CD14-positive monocyte (primary cell): ENCODE results near the gene CCNI. TPM values are rescaled to one million over a fixed set of nuclear protein-coding genes. Genes with fewer than 3 reads are reported as not detected.

Source experiments
- DNase-seq, 3 donors: peaks; one replicate each; pipeline ENCODE4 v3.0.0-alpha.2; 2011 to 2022
- H2AFZ ChIP-seq: 2 replicates; pipeline ENCODE4 v1.6.0; 2012; ENCODE audit warnings: mild to moderate bottlenecking, low read depth, low read length, inconsistent platforms; ENCODE audit not compliant: insufficient read depth, poor library complexity, severe bottlenecking
- H3K27ac ChIP-seq, 2 donors: 1 replicate in 1 of 2; 2 replicates in 1 of 2; pipeline ENCODE4 v1.5.1; 2012 to 2013; ENCODE audit warnings: low read length in 2 of 2, control low read depth in 1 of 2, inconsistent platforms in 1 of 2, low read depth in 1 of 2, mild to moderate bottlenecking in 1 of 2
- H3K27me3 ChIP-seq, 2 donors: one replicate each; pipeline versions ENCODE4 v1.6.0 to v1.6.1; 2011 to 2013; ENCODE audit warnings: low read length in 2 of 2; ENCODE audit not compliant: control insufficient read depth in 2 of 2, insufficient read depth in 2 of 2
- H3K36me3 ChIP-seq, 2 donors: replicated peaks in 1 of 2; 1 replicate in 1 of 2; 2 replicates in 1 of 2; pipeline versions ENCODE4 v1.5.1 to v1.6.1; 2012 to 2013; ENCODE audit warnings: low read length in 2 of 2, control low read depth in 1 of 2, inconsistent platforms in 1 of 2, mild to moderate bottlenecking in 1 of 2; ENCODE audit not compliant: insufficient read depth in 2 of 2, control insufficient read depth in 1 of 2
- H3K4me1 ChIP-seq, 2 donors: 1 replicate in 1 of 2; 2 replicates in 1 of 2; pipeline versions ENCODE4 v1.5.1 to v1.6.1; 2012 to 2013; ENCODE audit warnings: low read length in 2 of 2, control low read depth in 1 of 2, inconsistent platforms in 1 of 2, mild to moderate bottlenecking in 1 of 2, moderate library complexity in 1 of 2; ENCODE audit not compliant: insufficient read depth in 2 of 2, control insufficient read depth in 1 of 2
- H3K4me2 ChIP-seq: replicated peaks from 2 replicates; pipeline ENCODE3; 2012; ENCODE audit warnings: low read length, moderate library complexity, mild to moderate bottlenecking; ENCODE audit not compliant: poor library complexity, severe bottlenecking; ENCODE audit errors: extremely low read depth
- H3K4me3 ChIP-seq, 3 experiments: fragments of 200-600 bp in 1 of 3; sonication (generic) in 1 of 3; replicated peaks in 1 of 3; 1 replicate in 2 of 3; 2 replicates in 1 of 3; pipeline ENCODE4 v1.5.1; 2011 to 2013; ENCODE audit warnings: low read length in 3 of 3, mild to moderate bottlenecking in 3 of 3, control low read depth in 2 of 3, low read depth in 2 of 3, inconsistent platforms in 1 of 3, moderate library complexity in 1 of 3
- H3K79me2 ChIP-seq: 2 replicates; pipeline ENCODE4 v1.6.0; 2012; ENCODE audit warnings: mild to moderate bottlenecking, control low read depth, inconsistent platforms, low read length, moderate library complexity; ENCODE audit not compliant: insufficient read depth
- H3K9ac ChIP-seq: 2 replicates; pipeline ENCODE4 v1.6.0; 2017; ENCODE audit warnings: low read length, mild to moderate bottlenecking; ENCODE audit not compliant: insufficient read depth, poor library complexity, severe bottlenecking
- H3K9me3 ChIP-seq, 2 donors: replicated peaks in 1 of 2; 1 replicate in 1 of 2; 2 replicates in 1 of 2; pipeline versions ENCODE4 v1.5.1 to v1.6.1; 2012 to 2013; ENCODE audit warnings: low read length in 2 of 2, control low read depth in 1 of 2; ENCODE audit not compliant: control insufficient read depth in 1 of 2, insufficient read depth in 1 of 2
- H4K20me1 ChIP-seq: 2 replicates; pipeline ENCODE4 v1.6.0; 2012; ENCODE audit warnings: mild to moderate bottlenecking, low read length, control low read depth, moderate library complexity; ENCODE audit not compliant: insufficient read depth
- H3K27ac Mint-ChIP-seq, 7 donors: one replicate each; pipeline ENCODE4 v1.8.0; 2020; ENCODE audit warnings: mild to moderate bottlenecking in 7 of 7, mixed read lengths in 7 of 7, moderate library complexity in 6 of 7, inconsistent platforms in 2 of 7
- H3K27me3 Mint-ChIP-seq, 3 donors: one replicate each; pipeline ENCODE4 v1.8.0; 2021 to 2022; ENCODE audit warnings: low read depth in 3 of 3, mild to moderate bottlenecking in 3 of 3, mixed read lengths in 3 of 3, moderate library complexity in 3 of 3, inconsistent platforms in 1 of 3
- H3K36me3 Mint-ChIP-seq, 2 donors: one replicate each; pipeline ENCODE4 v1.8.0; 2020; ENCODE audit warnings: mixed read lengths in 2 of 2, inconsistent platforms in 1 of 2, mild to moderate bottlenecking in 1 of 2
- H3K4me1 Mint-ChIP-seq: one replicate; pipeline ENCODE4 v1.8.0; 2020; ENCODE audit warnings: mild to moderate bottlenecking, mixed read lengths
- H3K4me3 Mint-ChIP-seq, 2 donors: one replicate each; pipeline ENCODE4 v1.8.0; 2020; ENCODE audit warnings: mild to moderate bottlenecking in 2 of 2, mixed read lengths in 2 of 2, moderate library complexity in 1 of 2
- H3K9me3 Mint-ChIP-seq, 7 donors: one replicate each; pipeline ENCODE4 v1.8.0; 2020 to 2022; ENCODE audit warnings: mixed read lengths in 7 of 7, mild to moderate bottlenecking in 6 of 7, moderate library complexity in 6 of 7, inconsistent platforms in 2 of 7
- CTCF ChIP-seq: fragments of 200-600 bp; IDR thresholded peaks from one replicate; pipeline ENCODE4 v1.8.0; 2022; ENCODE audit warnings: antibody characterized with exemption, mild to moderate bottlenecking
- WGBS: methylation state at CpG from one replicate; pipeline ENCODE4 v1.1.5; 2013; ENCODE audit warnings: missing lambda C conversion rate; ENCODE audit not compliant: insufficient coverage; 5-methylcytosine and 5-hydroxymethylcytosine counted together
- intact Hi-C, 2 donors: fragments of 100-400 bp; cut with micrococcal nuclease; formaldehyde crosslinking; loops; one replicate each; pipeline versions ENCODE4 v1.15.0 to v1.15.1; 2023
- polyA plus RNA-seq, 3 donors: library from polyadenylated mRNA; depleted of rRNA in 1 of 3; unstranded in 2 of 3; stranded (reverse) in 1 of 3; fragments of 300-500 nt in 2 of 3; fragments of >200 nt in 1 of 3; fragmentation: Illumina TruSeq in 2 of 3; gene quantifications; 1 replicate in 2 of 3; 2 replicates in 1 of 3; pipeline ENCODE4 v1.2.3, GENCODE V29; 2012 to 2021

Gene CCNI
- polyA plus RNA-seq, 3 donors, result 106 to 264 (median 171) TPM

DNA sequence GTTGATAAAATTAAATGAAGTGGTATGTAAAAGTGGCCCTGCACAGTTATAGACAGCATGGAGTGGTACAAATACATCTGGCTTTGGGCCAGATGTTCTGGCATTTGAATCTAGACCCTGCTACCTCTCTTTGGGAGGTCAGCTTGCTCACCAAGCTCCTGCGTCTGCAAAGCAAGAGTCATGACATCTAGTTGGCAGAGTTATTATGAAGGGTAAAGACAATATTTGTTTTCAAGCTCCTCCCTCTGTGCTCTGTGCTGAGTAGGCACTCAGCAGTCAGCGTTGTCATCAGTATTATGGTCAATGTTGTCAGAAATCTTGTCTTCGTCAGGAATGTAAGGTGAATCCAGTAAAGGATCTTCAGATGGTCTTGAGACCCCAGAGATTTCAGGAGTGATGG lies 55.8 kb downstream of the CCNI start:
- H3K36me3 ChIP-seq, result peaks cover 8 to 32% of the 10 kb centered on the region in 2 donors
- TF ChIP-seq CTCF, result no peak
- H3K4me3 ChIP-seq, result no peak overlapping the region
- H2AFZ ChIP-seq, result no peak overlapping the region
- Mint-ChIP-seq H3K4me1 (peaks cover 13% of the 10 kb centered on the region), H3K36me3 (peaks cover 33 to 35% of the 10 kb centered on the region in 2 donors), H3K9me3 (no peaks in the 10 kb centered on the region), H3K27ac (no peak overlapping the region), H3K27me3 (no peaks in the 10 kb centered on the region), H3K4me3 (no peak overlapping the region)
- no peak overlapping the region for H3K4me2 ChIP-seq
- no peaks in the 10 kb centered on the region for H3K9me3 ChIP-seq
- intact Hi-C loops, result no loop called here
- no peaks in the 10 kb centered on the region for H3K27me3 ChIP-seq
- H3K4me1 ChIP-seq, result peaks cover 0 to 4% of the 10 kb centered on the region in 2 donors
- DNase-seq, result no peak
- no peaks in the 10 kb centered on the region for H4K20me1 ChIP-seq
- H3K27ac ChIP-seq, result no peak overlapping the region
- H3K9ac ChIP-seq, result no peak overlapping the region
- no peaks in the 10 kb centered on the region for H3K79me2 ChIP-seq
- WGBS, result 86% methylated on average over 1 of the region's 3 CpGs

DNA sequence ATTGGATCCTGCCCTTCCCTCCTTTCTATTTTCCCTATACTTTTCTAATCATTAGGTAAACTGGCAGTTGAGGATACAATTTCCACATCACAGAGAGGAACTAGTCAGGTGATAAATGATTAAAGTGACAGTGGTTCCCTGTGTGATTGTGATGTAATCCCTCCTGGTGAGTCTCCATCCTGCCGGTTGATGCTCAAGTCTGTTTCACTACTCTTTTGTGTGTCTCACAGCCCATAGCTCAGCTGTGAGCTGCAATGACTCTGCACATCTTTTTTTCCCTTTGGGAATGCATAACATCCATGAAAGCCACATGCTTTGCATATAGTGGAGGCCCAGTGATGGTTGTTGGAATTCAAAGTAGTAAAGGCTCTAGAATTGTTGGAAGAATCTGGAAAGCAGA lies 60.4 kb downstream of the CCNI start:
- Histone ChIP-seq H3K4me2 (no peak overlapping the region), H2AFZ (no peak overlapping the region), H4K20me1 (no peaks in the 10 kb centered on the region), H3K4me1 (peaks cover 4 to 9% of the 10 kb centered on the region in 2 donors), H3K4me3 (no peak overlapping the region), H3K36me3 (peaks cover 8 to 16% of the 10 kb centered on the region in 2 donors), H3K27me3 (no peaks in the 10 kb centered on the region), H3K9me3 (no peaks in the 10 kb centered on the region), H3K79me2 (no peaks in the 10 kb centered on the region), H3K9ac (no peak overlapping the region), H3K27ac (peak overlapping the region in 1 of 2 donors; percentile 4)
- Mint-ChIP-seq H3K4me1 (peaks cover 19% of the 10 kb centered on the region), H3K27ac (peak overlapping the region in 2 of 7 donors; percentile 52 to 59), H3K27me3 (no peaks in the 10 kb centered on the region), H3K9me3 (no peaks in the 10 kb centered on the region), H3K36me3 (peaks cover 14 to 23% of the 10 kb centered on the region in 2 donors), H3K4me3 (no peak overlapping the region)
- WGBS, result no CpG with 5 or more reads among the region's 1 CpG
- DNase-seq, result peak; percentile 5 to 44 (median 12)
- intact Hi-C loops, result no loop called here
- TF ChIP-seq CTCF, result no peak
